ENCODE data around the gene ZMYND8. TPM values are rescaled to one million over a fixed set of nuclear protein-coding genes. Genes with fewer than 3 reads are reported as not detected.
"Not testable (repeated sequence)": the region's sequence is repeated elsewhere in the genome, so short reads cannot be mapped to it uniquely, and the experiment has no call there.

Gene ZMYND8
- total RNA-seq, 1 experiment from 2014 or later, result 107 TPM

DNA sequence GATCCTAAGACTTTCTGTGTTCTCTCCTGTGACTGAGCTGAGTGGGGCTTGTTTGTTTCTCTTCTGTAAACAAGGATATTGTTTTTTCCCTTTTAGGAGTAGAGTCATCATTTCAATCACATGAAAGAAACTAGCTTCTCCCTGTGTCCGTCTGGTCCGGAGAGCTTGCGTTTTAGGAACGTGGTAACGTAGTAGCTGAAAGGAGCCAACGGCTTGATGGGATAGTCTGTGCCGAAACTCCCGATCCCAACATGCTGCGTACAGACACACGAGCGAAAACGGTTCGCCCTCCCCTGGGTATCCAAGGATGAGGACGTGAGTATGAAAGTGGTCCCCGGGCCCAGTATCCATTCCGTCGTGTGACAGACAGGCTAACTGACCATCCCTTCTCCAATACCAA lies 146.5 kb downstream of the ZMYND8 start:
- peaks cover 45% of the 10 kb centered on the region for H3K36me3 ChIP-seq (ENCODE audit: low read depth)
- no peak overlapping the region for H3K4me3 ChIP-seq
- TF ChIP-seq EZH2 (IDR thresholded peaks at IDR 0.05; ENCODE audit: low read depth), result no peak
- TF ChIP-seq, protein P1, sequence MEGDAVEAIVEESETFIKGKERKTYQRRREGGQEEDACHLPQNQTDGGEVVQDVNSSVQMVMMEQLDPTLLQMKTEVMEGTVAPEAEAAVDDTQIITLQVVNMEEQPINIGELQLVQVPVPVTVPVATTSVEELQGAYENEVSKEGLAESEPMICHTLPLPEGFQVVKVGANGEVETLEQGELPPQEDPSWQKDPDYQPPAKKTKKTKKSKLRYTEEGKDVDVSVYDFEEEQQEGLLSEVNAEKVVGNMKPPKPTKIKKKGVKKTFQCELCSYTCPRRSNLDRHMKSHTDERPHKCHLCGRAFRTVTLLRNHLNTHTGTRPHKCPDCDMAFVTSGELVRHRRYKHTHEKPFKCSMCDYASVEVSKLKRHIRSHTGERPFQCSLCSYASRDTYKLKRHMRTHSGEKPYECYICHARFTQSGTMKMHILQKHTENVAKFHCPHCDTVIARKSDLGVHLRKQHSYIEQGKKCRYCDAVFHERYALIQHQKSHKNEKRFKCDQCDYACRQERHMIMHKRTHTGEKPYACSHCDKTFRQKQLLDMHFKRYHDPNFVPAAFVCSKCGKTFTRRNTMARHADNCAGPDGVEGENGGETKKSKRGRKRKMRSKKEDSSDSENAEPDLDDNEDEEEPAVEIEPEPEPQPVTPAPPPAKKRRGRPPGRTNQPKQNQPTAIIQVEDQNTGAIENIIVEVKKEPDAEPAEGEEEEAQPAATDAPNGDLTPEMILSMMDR (conservative IDR thresholded peaks at IDR 0.05), result no peak
- DNase-seq, result no peak
- H2AFZ ChIP-seq, result no peak overlapping the region
- no peak overlapping the region for H3K27ac ChIP-seq
- H4K20me1 ChIP-seq (ENCODE audit: insufficient read depth), result peaks cover 10% of the 10 kb centered on the region
- H3K79me2 ChIP-seq (ENCODE audit: low read depth), result no peaks in the 10 kb centered on the region
- TSS peak; percentile 5 for BruUV-seq (replicated peaks)
- H3F3A ChIP-seq (ENCODE audit: insufficient read depth, low read depth), result peaks cover 39% of the 10 kb centered on the region
- no peaks in the 10 kb centered on the region for H3K9me2 ChIP-seq (ENCODE audit: insufficient read depth)
- CTCF ChIA-PET, result no interaction called here
- no peaks in the 10 kb centered on the region for H3K27me3 ChIP-seq (ENCODE audit: insufficient read depth, low read depth)
- intact Hi-C loops (cut with micrococcal nuclease; ENCODE audit: unreplicated experiment), result no loop called here
- H3K4me2 ChIP-seq, result no peak overlapping the region
- POLR2A ChIA-PET (ENCODE audit: unreplicated experiment), result interaction anchor here (0.6 kb wide), 1 partner anchor 660 kb away, joined by 4 read pairs; no protein-coding TSS in a partner anchor
- peaks cover 24% of the 10 kb centered on the region for H3K4me1 ChIP-seq (replicated peaks; ENCODE audit: insufficient read depth)
- H3K9me3 ChIP-seq (ENCODE audit: insufficient read depth, low read depth), result no peaks in the 10 kb centered on the region

DNA sequence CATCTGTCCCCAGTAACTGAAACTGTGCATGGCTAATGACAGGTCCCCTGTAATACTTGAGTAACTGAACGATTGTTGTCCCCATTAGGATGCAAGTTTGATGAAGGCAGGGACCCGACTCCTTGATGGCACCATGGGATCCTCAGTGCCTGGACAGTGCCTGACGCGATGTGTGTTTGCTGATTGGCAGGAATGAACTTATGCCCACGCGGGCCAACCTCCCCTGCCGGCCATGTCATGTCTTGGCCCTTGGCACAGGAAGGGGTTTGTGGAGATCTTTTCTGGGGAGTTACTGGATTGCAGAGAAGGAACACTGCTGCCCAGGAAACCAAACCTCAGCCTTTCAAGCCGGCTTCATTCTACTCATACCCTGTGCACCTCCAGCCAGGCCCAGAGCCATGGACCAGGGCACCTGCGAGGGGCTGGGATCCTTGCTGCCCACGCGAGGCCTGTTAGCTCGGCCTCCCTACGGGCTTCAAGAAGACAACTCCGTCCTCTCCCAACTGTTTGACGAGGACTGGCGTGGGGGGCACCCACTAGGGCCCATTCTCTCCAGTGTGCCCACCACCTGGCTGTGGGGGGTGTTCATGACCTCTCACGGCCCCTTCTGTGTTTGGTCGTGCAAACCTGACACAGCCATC lies 147.8 kb downstream of the ZMYND8 start:
- POLR2A ChIA-PET (ENCODE audit: unreplicated experiment), result no interaction called here

DNA sequence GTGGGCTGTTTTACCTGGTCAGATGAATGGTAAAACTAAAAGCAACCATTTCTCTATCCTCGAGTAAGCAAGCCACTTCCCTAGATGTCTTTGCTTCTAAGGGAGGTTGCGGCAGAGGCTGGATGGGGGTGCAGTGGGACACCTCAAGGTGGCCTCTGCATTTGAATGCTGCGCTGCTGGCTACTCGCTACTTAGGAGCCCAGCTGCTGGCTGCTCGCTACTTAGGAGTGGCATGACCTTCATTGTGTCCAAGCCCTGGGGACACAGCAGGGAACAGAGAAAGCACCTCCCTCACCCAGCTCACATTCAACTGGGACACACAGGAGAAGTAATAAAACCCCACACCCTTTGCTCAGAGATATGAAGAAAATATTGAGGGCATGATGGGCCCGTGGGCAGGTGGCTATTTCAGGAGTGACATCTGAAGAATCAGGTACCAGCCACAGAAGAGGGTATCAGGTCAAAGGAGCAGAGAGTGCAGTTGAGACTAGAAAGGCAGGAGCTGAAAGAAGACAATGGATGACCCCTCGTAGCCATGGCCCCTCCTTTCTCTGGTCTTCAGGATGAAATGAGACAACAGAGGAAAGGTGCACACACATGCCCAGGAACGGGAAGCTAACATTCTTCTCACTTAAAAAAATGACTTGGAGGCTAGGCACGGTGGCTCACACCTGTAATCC lies 149.4 kb downstream of the ZMYND8 start:
- no peak overlapping the region for H2AFZ ChIP-seq
- CTCF ChIA-PET, result interaction anchor here (0.5 kb wide), 1 partner anchor 177 kb away, joined by 7 read pairs; no protein-coding TSS in a partner anchor
- POLR2A ChIA-PET (ENCODE audit: unreplicated experiment), result no interaction called here
- H3K9me3 ChIP-seq (ENCODE audit: insufficient read depth, low read depth), result no peaks in the 10 kb centered on the region
- TF ChIP-seq, protein P1 (conservative IDR thresholded peaks at IDR 0.05), result no peak
- no peak for TF ChIP-seq EZH2 (IDR thresholded peaks at IDR 0.05; ENCODE audit: low read depth)
- no peaks in the 10 kb centered on the region for H3K79me2 ChIP-seq (ENCODE audit: low read depth)
- H4K20me1 ChIP-seq (ENCODE audit: insufficient read depth), result no peaks in the 10 kb centered on the region; the same call in none of the 2 replicates
- H3K4me2 ChIP-seq, result no peak overlapping the region
- no peaks in the 10 kb centered on the region for H3K27me3 ChIP-seq (ENCODE audit: insufficient read depth, low read depth)
- BruUV-seq (replicated peaks), result no TSS peak
- DNase-seq, result no peak
- H3K27ac ChIP-seq, result peak overlapping the region; percentile 80; the same call in 1 of the 2 replicates
- H3K36me3 ChIP-seq (ENCODE audit: low read depth), result peaks cover 26% of the 10 kb centered on the region
- H3K4me1 ChIP-seq (replicated peaks; ENCODE audit: insufficient read depth), result peaks cover 43% of the 10 kb centered on the region
- intact Hi-C loops (cut with micrococcal nuclease; ENCODE audit: unreplicated experiment), result no loop called here
- H3F3A ChIP-seq (ENCODE audit: insufficient read depth, low read depth), result peaks cover 51% of the 10 kb centered on the region
- H3K9me2 ChIP-seq (ENCODE audit: insufficient read depth), result no peaks in the 10 kb centered on the region
- H3K4me3 ChIP-seq, result no peak overlapping the region

More for the DNA sequence above, 147.8 kb downstream of the ZMYND8 start:
- no peak for DNase-seq
- no TSS peak for BruUV-seq (replicated peaks)
- peaks cover 47% of the 10 kb centered on the region for H3F3A ChIP-seq (ENCODE audit: insufficient read depth, low read depth)
- intact Hi-C loops (cut with micrococcal nuclease; ENCODE audit: unreplicated experiment), result no loop called here
- peaks cover 40% of the 10 kb centered on the region for H3K36me3 ChIP-seq (ENCODE audit: low read depth)
- H2AFZ ChIP-seq, result no peak overlapping the region
- H3K9me2 ChIP-seq (ENCODE audit: insufficient read depth), result no peaks in the 10 kb centered on the region
- no peak overlapping the region for H3K27ac ChIP-seq
- H3K9me3 ChIP-seq (ENCODE audit: insufficient read depth, low read depth), result no peaks in the 10 kb centered on the region
- CTCF ChIA-PET, result interaction anchor here (0.8 kb wide), 1 partner anchor 469 kb away, joined by 7 read pairs; no protein-coding TSS in a partner anchor
- TF ChIP-seq, protein P1 (conservative IDR thresholded peaks at IDR 0.05), result no peak
- no peak for TF ChIP-seq EZH2 (IDR thresholded peaks at IDR 0.05; ENCODE audit: low read depth)
- H3K79me2 ChIP-seq (ENCODE audit: low read depth), result no peaks in the 10 kb centered on the region
- H3K4me2 ChIP-seq, result no peak overlapping the region
- H3K27me3 ChIP-seq (ENCODE audit: insufficient read depth, low read depth), result no peaks in the 10 kb centered on the region
- H4K20me1 ChIP-seq (ENCODE audit: insufficient read depth), result peaks cover 10% of the 10 kb centered on the region
- no peak overlapping the region for H3K4me3 ChIP-seq
- peaks cover 37% of the 10 kb centered on the region for H3K4me1 ChIP-seq (replicated peaks; ENCODE audit: insufficient read depth)

DNA sequence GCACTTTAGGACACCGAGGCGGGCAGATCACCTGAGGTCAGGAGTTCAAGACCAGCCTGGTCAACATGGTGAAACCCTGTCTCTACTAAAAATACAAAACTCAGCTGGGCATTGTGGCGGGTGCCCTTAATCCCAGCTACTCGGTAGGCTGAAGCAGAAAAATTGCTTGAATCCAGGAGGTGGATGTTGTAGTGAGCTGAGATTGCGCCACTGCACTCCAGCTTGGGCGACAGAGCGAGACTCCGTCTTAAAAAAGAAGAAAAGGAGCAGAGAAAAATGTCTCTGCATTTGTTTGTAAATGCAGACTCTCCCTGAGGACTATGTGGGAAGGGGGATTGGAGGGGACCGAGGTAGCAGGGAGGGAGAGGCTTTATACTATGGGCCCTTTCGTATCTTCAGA lies 149.9 kb downstream of the ZMYND8 start:
- peaks cover 43% of the 10 kb centered on the region for H3K4me1 ChIP-seq (replicated peaks; ENCODE audit: insufficient read depth)
- intact Hi-C loops (cut with micrococcal nuclease; ENCODE audit: unreplicated experiment); H3K27me3 ChIP-seq (ENCODE audit: insufficient read depth, low read depth); H2AFZ ChIP-seq; H3K4me3 ChIP-seq; DNase-seq; H3K9me3 ChIP-seq (ENCODE audit: insufficient read depth, low read depth); H4K20me1 ChIP-seq (ENCODE audit: insufficient read depth); BruUV-seq (replicated peaks); POLR2A ChIA-PET (ENCODE audit: unreplicated experiment); H3K9me2 ChIP-seq (ENCODE audit: insufficient read depth); H3K4me2 ChIP-seq; H3K79me2 ChIP-seq (ENCODE audit: low read depth): not testable (repeated sequence)
- peak overlapping the region; percentile 80; the same call in 1 of the 2 replicates for H3K27ac ChIP-seq
- peaks cover 47% of the 10 kb centered on the region for H3F3A ChIP-seq (ENCODE audit: insufficient read depth, low read depth)
- CTCF ChIA-PET, result interaction anchor here (0.5 to 1.6 kb wide), 2 partner anchors 10 to 178 kb away, joined by 6 to 7 read pairs; no protein-coding TSS in a partner anchor
- peaks cover 21% of the 10 kb centered on the region for H3K36me3 ChIP-seq (ENCODE audit: low read depth)
